Measurements from ENCODE around the gene CLIP2. TPM values are rescaled to one million over a fixed set of nuclear protein-coding genes. Genes with fewer than 3 reads are reported as not detected.
A peak's percentile ranks its signal among the peaks of the same experiment; 100 is the strongest.

Gene CLIP2
- total RNA-seq, 1 donor from 2014 or later, result 110 TPM

DNA sequence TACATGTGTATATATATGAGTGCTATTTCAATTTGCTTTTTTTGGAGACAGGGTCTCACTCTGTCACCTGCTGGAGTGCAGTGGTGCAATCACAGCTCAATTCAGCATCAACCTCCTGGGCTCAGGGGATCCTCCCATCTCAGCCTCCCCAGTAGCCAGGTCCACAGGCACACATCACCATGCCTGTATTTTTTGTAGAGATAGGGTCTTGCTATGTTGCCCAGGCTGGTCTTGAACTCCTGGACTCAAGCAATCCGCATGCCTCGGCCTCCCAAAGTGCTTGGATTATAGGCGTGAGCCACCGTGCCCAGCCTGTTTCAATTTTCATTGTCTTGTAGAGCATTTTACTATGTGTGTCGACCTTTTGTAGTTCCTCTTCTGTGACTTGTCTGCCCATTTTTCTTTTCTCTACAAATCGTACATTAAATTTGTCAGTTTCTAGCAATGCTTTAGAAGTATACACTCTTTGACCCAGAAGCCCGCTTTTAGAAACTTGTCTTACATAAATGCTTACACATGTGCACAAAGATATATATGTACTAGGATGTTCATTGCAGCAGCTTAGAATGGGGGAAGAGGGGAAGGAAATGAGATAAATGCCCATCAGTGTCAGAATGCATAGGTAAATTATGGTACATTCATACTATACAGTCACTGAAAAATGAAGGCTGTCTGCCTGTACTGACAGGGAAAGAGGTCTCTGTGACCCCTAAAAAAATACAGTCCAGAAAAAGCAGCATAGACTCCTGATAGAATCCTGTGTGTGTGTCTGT is 22.8 kb upstream of the CLIP2 start:
- Mint-ChIP-seq H3K27me3 (ENCODE audit: unreplicated experiment) (peaks cover 3% of the 10 kb centered on the region), H3K4me3 (ENCODE audit: unreplicated experiment) (no peak overlapping the region), H3K27ac (ENCODE audit: unreplicated experiment) (peak overlapping the region; percentile 9), H3K9me3 (ENCODE audit: unreplicated experiment) (no peaks in the 10 kb centered on the region), H3K4me1 (ENCODE audit: unreplicated experiment) (peaks cover 15% of the 10 kb centered on the region), H3K36me3 (ENCODE audit: low read depth, unreplicated experiment) (no peaks in the 10 kb centered on the region)
- DNase-seq (ENCODE audit: low spot score), result no peak
- TF ChIP-seq, protein P1, sequence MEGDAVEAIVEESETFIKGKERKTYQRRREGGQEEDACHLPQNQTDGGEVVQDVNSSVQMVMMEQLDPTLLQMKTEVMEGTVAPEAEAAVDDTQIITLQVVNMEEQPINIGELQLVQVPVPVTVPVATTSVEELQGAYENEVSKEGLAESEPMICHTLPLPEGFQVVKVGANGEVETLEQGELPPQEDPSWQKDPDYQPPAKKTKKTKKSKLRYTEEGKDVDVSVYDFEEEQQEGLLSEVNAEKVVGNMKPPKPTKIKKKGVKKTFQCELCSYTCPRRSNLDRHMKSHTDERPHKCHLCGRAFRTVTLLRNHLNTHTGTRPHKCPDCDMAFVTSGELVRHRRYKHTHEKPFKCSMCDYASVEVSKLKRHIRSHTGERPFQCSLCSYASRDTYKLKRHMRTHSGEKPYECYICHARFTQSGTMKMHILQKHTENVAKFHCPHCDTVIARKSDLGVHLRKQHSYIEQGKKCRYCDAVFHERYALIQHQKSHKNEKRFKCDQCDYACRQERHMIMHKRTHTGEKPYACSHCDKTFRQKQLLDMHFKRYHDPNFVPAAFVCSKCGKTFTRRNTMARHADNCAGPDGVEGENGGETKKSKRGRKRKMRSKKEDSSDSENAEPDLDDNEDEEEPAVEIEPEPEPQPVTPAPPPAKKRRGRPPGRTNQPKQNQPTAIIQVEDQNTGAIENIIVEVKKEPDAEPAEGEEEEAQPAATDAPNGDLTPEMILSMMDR (IDR thresholded peaks at IDR 0.05; ENCODE audit: unreplicated experiment), result no peak

DNA sequence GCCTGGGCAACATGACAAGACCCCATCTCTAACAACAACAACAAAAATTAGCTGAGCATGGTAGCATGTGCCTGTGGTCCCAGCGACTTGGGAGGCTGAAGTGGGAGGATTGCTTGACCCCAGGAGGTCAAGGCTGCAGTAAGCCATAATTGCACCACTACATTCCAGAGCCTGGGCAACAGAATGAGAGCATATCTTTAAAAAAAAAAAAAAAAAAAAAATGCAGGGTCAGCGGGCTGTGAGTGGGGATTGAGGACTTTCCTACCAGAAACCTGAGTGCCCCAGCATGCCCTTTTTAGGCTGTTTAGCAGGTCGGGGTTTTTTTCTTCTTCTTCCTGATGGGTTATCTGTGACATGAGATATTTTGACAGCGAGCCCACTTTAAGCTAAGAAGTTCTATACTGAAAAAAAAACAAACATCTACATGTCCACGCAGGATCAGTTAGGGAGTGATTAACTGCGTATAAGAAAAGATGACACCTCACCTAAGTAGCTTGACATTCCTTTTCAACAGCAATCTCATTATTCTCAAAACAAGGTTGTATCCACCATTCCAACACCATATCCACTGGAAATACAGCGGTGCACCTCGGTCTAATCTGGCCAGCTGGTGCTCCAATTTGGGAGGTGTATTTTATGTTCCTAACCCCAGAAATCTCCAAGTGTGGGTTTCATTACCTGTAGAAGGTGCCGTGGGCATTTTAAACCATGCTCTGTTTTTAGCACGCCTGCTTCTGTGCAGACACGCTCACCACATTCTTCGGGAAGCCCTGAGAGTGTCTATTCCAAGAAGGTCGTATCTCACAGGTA is 21.2 kb upstream of the CLIP2 start:
- peaks cover 28% of the 10 kb centered on the region for H3K4me1 Mint-ChIP-seq (ENCODE audit: unreplicated experiment)
- TF ChIP-seq, protein P1 (IDR thresholded peaks at IDR 0.05; ENCODE audit: unreplicated experiment), result no peak
- no peak for DNase-seq (ENCODE audit: low spot score)
- H3K4me3 Mint-ChIP-seq (ENCODE audit: unreplicated experiment), result no peak overlapping the region
- H3K36me3 Mint-ChIP-seq (ENCODE audit: low read depth, unreplicated experiment), result no peaks in the 10 kb centered on the region
- H3K9me3 Mint-ChIP-seq (ENCODE audit: unreplicated experiment), result no peaks in the 10 kb centered on the region
- no peak overlapping the region for H3K27ac Mint-ChIP-seq (ENCODE audit: unreplicated experiment)
- H3K27me3 Mint-ChIP-seq (ENCODE audit: unreplicated experiment), result peaks cover 8% of the 10 kb centered on the region

GRCh38 chr7:74269757-74270277 is 19.4 kb upstream of the CLIP2 start:
- Mint-ChIP-seq H3K4me1 (ENCODE audit: unreplicated experiment) (peaks cover 28% of the 10 kb centered on the region), H3K27ac (ENCODE audit: unreplicated experiment) (no peak overlapping the region), H3K9me3 (ENCODE audit: unreplicated experiment) (no peaks in the 10 kb centered on the region), H3K4me3 (ENCODE audit: unreplicated experiment) (peak overlapping the region; percentile 76), H3K27me3 (ENCODE audit: unreplicated experiment) (peaks cover 8% of the 10 kb centered on the region), H3K36me3 (ENCODE audit: low read depth, unreplicated experiment) (no peaks in the 10 kb centered on the region)
- TF ChIP-seq, protein P1 (IDR thresholded peaks at IDR 0.05; ENCODE audit: unreplicated experiment), result no peak
- peak; percentile 49 for DNase-seq (ENCODE audit: low spot score)

GRCh38 chr7:74271742-74272141 is 17.5 kb upstream of the CLIP2 start:
- peaks cover 25% of the 10 kb centered on the region for H3K4me1 Mint-ChIP-seq (ENCODE audit: unreplicated experiment)
- H3K4me3 Mint-ChIP-seq (ENCODE audit: unreplicated experiment), result peak overlapping the region; percentile 62
- TF ChIP-seq, protein P1 (IDR thresholded peaks at IDR 0.05; ENCODE audit: unreplicated experiment), result no peak
- no peaks in the 10 kb centered on the region for H3K9me3 Mint-ChIP-seq (ENCODE audit: unreplicated experiment)
- H3K27ac Mint-ChIP-seq (ENCODE audit: unreplicated experiment), result peak overlapping the region; percentile 100
- DNase-seq (ENCODE audit: low spot score), result no peak
- H3K36me3 Mint-ChIP-seq (ENCODE audit: low read depth, unreplicated experiment), result no peaks in the 10 kb centered on the region
- peaks cover 8% of the 10 kb centered on the region for H3K27me3 Mint-ChIP-seq (ENCODE audit: unreplicated experiment)

Measured in endothelial cell (in vitro differentiated cells).